Measurements from ENCODE around the gene AFF3.

AFF3 gene

DNA sequence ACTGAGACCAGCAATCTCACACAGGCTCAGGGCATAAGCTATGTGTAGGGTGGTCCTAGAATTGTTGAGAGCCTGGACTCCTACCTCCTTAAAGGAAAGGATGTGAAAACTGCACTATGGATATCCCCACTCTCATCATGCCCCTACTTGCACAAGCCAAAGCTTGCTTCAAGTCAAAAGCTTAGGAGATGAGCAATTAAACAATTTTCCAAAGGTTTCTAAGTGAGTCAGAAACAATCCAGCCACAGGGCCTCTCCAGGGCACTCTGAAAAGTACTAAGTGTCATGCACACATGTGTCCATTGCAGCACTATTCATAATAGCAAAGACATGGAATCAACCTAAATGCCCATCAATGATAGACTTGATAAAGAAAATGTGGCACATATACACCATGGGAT is 215.4 kb downstream of the AFF3 start:
- no peak for DNase-seq (ENCODE audit: low read depth)

- DNase-seq (ENCODE audit: low read depth) = no peak
These were observed 216.4 kb downstream of the AFF3 start for GRCh38 chr2:99925960-99926359.

DNA sequence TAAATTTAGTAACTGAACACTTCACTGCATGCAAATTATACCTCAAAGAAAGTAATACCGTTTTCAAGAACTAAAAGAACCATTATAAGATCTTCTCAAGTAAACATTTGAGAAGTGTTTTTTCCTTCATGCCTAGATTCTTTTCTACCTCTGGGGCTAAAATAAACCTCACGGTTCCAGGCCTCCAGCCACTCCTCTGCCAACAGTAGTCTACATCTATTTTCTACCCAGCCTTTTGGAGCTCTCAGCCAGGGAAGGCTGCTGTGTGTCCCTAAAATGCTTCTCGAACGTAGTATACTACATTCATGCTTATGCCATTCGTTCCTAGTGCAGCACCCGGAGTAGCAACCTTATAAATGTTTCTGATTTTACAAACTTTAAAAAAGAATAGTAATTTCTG is 219.7 kb downstream of the AFF3 start:
- DNase-seq (ENCODE audit: low read depth) = no peak

GRCh38 chr2:99921903-99922302 is 220.5 kb downstream of the AFF3 start:
- no peak for DNase-seq (ENCODE audit: low read depth)

GRCh38 chr2:99918389-99918788 is 224.0 kb downstream of the AFF3 start:
- DNase-seq (ENCODE audit: low read depth) = no peak

GRCh38 chr2:99915108-99915675 is 227.2 kb downstream of the AFF3 start:
- no peak for DNase-seq (ENCODE audit: low read depth)

GRCh38 chr2:99911736-99912135 is 230.7 kb downstream of the AFF3 start:
- DNase-seq (ENCODE audit: low read depth) = no peak

GRCh38 chr2:99910902-99911301 is 231.5 kb downstream of the AFF3 start:
- no peak for DNase-seq (ENCODE audit: low read depth)

- no peak for DNase-seq (ENCODE audit: low read depth)
These were observed 236.8 kb downstream of the AFF3 start for GRCh38 chr2:99905636-99906035.

- DNase-seq (ENCODE audit: low read depth) = no peak
These were observed 237.4 kb downstream of the AFF3 start for GRCh38 chr2:99905025-99905424.

GRCh38 chr2:99903981-99904380 is 238.4 kb downstream of the AFF3 start:
- no peak for DNase-seq (ENCODE audit: low read depth)

- no peak for DNase-seq (ENCODE audit: low read depth)
These were observed 241.8 kb downstream of the AFF3 start for GRCh38 chr2:99900556-99900955.

GRCh38 chr2:99899882-99900281 is 242.5 kb downstream of the AFF3 start:
- no peak for DNase-seq (ENCODE audit: low read depth)

GRCh38 chr2:99899058-99899855 is 243.1 kb downstream of the AFF3 start:
- DNase-seq (ENCODE audit: low read depth) = no peak

GRCh38 chr2:99898336-99899048 is 243.9 kb downstream of the AFF3 start:
- no peak for DNase-seq (ENCODE audit: low read depth)

- DNase-seq (ENCODE audit: low read depth) = no peak
These were observed 251.0 kb downstream of the AFF3 start for GRCh38 chr2:99891428-99891780.

DNA sequence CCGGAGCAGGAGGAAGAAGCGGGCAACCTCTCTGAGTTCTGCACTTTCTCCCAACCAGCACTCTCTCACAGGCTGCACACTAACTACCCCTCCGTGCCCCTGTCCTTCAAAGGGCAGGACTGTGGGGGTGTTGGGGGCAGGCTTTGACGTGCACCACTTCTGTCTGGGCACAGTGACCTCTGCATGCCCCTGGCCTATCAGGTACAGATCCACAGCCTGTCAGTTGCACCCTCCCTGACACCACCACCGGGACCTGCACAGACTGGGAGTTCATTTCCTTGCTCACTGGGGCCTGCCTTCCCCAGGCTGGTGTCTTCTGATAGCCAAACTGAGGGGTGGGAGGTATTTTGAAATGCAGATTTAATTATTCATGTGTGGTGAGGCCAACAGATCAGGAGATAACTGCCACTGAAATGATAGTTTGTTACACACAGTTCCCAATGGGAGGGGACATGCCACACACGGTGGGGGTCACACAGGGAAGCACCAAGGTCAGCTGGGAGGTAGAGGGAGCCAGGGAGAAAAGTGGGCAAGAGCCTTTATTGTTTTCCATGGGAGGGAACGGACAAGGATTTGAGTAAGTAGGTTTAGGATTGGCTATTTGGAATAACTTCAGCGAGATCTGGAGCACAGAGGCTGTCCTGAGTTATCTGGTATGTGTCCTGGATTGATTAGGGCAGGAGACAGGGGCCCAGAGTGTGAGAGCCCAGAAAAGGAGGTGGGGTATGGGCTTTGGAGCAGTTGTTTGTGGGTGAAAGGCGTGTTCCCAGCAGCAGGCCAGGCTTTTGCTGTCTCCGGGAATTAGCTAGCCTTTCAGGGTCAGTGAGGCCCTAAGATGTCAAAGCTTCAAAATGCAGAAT is 251.6 kb downstream of the AFF3 start:
- no peak for DNase-seq (ENCODE audit: low read depth)

- DNase-seq (ENCODE audit: low read depth) = no peak
These were observed 253.8 kb downstream of the AFF3 start for GRCh38 chr2:99888617-99889016.

DNA sequence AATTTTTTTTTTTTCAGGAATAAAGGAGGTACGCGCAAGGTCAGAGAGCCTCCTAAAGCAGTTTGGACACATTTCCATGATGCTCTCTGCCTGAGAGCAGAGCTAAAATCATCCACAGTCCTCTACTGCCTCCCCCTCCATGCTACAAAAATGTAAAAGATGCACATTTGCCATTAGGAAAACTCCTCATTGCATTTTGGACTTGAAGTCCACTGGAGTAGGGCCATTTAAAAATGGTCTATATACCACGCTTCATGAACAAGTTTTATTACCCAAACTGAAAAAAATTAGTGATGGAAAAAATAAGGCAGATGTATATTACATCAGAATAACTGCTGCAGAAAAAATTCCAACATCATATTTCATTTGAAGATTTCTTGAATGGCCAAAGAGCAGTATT is 256.0 kb downstream of the AFF3 start:
- no peak for DNase-seq (ENCODE audit: low read depth)

GRCh38 chr2:99883358-99883757 is 259.0 kb downstream of the AFF3 start:
- no peak for DNase-seq (ENCODE audit: low read depth)

DNA sequence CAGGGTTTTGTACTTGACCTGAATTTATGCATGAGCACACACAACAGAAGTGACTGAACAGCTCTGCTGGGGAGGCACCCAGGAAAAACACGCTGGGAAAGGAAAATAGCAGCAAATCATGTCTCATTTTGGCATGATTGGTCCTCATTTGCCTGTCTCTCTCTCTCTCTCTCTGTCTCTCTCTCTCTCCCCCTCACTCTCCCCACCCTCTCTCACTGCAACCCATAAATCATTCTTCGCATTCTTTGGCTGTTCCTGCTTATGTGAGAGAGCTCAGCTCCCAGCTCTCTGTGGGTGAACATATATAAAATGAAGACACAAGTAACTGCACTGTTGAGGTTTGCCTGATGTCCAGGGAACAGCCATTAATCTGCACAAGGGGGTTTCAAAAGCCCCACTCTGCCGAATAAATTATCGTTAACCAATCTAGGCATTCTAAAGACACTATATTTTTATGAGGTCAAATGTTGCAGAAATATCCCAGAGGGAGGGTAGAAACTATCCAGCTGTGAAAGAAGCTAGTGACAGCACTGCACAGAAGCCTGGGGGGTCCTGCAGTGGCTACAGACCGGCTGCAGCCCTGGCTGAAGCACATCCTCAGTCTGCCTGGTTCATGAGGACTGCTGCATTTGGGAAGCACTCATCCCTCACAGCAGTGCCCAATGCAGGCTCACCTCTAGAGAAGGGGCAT is 260.3 kb downstream of the AFF3 start:
- DNase-seq (ENCODE audit: low read depth) = no peak

DNA sequence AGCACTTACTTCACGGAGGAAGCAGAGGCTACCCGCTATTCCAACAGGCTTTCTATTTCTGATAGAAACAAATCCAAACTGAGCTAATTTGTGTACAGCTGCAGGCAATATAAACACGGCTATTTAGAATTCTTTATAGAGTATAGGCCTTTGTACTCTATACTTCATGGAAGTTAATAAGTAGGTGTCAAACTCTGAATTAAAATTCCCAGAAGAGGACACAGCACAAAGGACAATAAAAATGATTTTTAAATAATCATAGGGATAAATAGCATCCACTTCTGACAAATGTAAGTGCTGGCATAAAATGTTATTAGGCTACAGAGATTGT is 261.5 kb downstream of the AFF3 start:
- no peak for DNase-seq (ENCODE audit: low read depth)

All from HS-27A (cell line).